Measurements from ENCODE around the gene STARD7. TPM values are rescaled to one million over a fixed set of nuclear protein-coding genes. Genes with fewer than 3 reads are reported as not detected.

The STARD7 gene
- total and polyA plus RNA-seq, 2 experiments from 2014 or later, result 72.2 to 222 TPM

GRCh38 chr2:96135171-96135570 is 73.5 kb downstream of the STARD7 start:
- Mint-ChIP-seq H3K4me3 (no peak overlapping the region), H3K27me3 (ENCODE audit: insufficient read depth, low read depth, poor library complexity) (peaks cover 8% of the 10 kb centered on the region), H3K9me3 (no peaks in the 10 kb centered on the region), H3K27ac (no peak overlapping the region), H3K4me1 (peaks cover 11% of the 10 kb centered on the region), H3K36me3 (ENCODE audit: low read depth) (no peaks in the 10 kb centered on the region)
- Histone ChIP-seq H3K27me3 (ENCODE audit: insufficient read depth) (no peaks in the 10 kb centered on the region), H4K20me1 (replicated peaks; ENCODE audit: insufficient read depth) (no peaks in the 10 kb centered on the region), H3K27ac (ENCODE audit: low read depth) (no peak overlapping the region), H3K4me2 (no peak overlapping the region), H3K4me1 (ENCODE audit: insufficient read depth) (peaks cover 11% of the 10 kb centered on the region; the same call in 1 of the 2 replicates), H3K36me3 (ENCODE audit: insufficient read depth) (no peaks in the 10 kb centered on the region), H3K9me2 (ENCODE audit: insufficient read depth) (no peaks in the 10 kb centered on the region), H3K4me3 (no peak overlapping the region), H3K79me2 (replicated peaks; ENCODE audit: insufficient read depth) (no peaks in the 10 kb centered on the region), H2AFZ (no peak overlapping the region), H3F3A (replicated peaks; ENCODE audit: low read depth) (0 out of 2 replicates have a peak, but pooled peaks cover 4% of the 10 kb centered on the region)
- no peak for DNase-seq (ENCODE audit: low spot score)
- no peak for ATAC-seq
- no peak for TF ChIP-seq NANOG (IDR thresholded peaks at IDR 0.05; ENCODE audit: borderline replicate concordance)
- TF ChIP-seq CTCF (conservative IDR thresholded peaks at IDR 0.05; ENCODE audit: low read depth in 2 of 2), result no peak
- TF ChIP-seq ZNF462 (CRISPR knock-in tag; IDR thresholded peaks at IDR 0.05), result no peak
- TF ChIP-seq CREB1 (CRISPR knock-in tag; IDR thresholded peaks at IDR 0.05; ENCODE audit: low read depth), result no peak
- no peak for TF ChIP-seq ZNF331 (CRISPR knock-in tag; IDR thresholded peaks at IDR 0.05; ENCODE audit: low read depth)
- no peak for TF ChIP-seq EZH2phosphoT487 (IDR thresholded peaks at IDR 0.05; ENCODE audit: unreplicated experiment)
- no peak for TF ChIP-seq STAT1 (IDR thresholded peaks at IDR 0.05; ENCODE audit: unreplicated experiment)
- TF ChIP-seq ZNF114 (CRISPR knock-in tag; IDR thresholded peaks at IDR 0.05), result no peak
- TF ChIP-seq JUNB (IDR thresholded peaks at IDR 0.05; ENCODE audit: unreplicated experiment), result no peak
- TF ChIP-seq ETS1 (IDR thresholded peaks at IDR 0.05), result no peak
- TF ChIP-seq REST (IDR thresholded peaks at IDR 0.05; ENCODE audit: unreplicated experiment), result no peak
- no peak for TF ChIP-seq EZH2 (IDR thresholded peaks at IDR 0.05; ENCODE audit: low read depth, unreplicated experiment)
- TF ChIP-seq POLR2AphosphoS5 (IDR thresholded peaks at IDR 0.05; ENCODE audit: low read depth), result no peak
